ENCODE data around the gene RADIL.

GRCh38 chr7:4862156-4862555 lies 21.4 kb downstream of the RADIL start:
- TF ChIP-seq CTCF (IDR thresholded peaks at IDR 0.05) (no peak), POLR2A (IDR thresholded peaks at IDR 0.05) (no peak)

Measured in stomach (tissue), 4 donors.